A549 (cell line): ENCODE measurements around the gene SLC27A6. TPM values are rescaled to one million over a fixed set of nuclear protein-coding genes. Genes with fewer than 3 reads are reported as not detected.

Experiments used
- ATAC-seq, 2 experiments: fragments of 200-7000 bp in 1 of 2; fragments of >200 bp in 1 of 2; cut with Nextera tagmentation in 1 of 2; cut with Tn5 transposase in 1 of 2; 3 replicates each; pipeline versions ENCODE4 v1.8.0 to v1.9.1; 2018 to 2020; ENCODE audit warnings: mild to moderate bottlenecking in 1 of 2, moderate library complexity in 1 of 2
- CTCF ChIA-PET: fragments of 300-600 bp; sonication (Branson Sonifier 250); formaldehyde crosslinking; extraction: SDS; loops from one replicate; lab custom pipeline; 2021; ENCODE audit warnings: antibody characterized with exemption, inconsistent platforms; lab: Yijun Ruan, JAX
- POLR2A ChIA-PET: fragments of 350-600 bp; formaldehyde crosslinking; extraction: SDS; loops from one replicate; lab custom pipeline; 2021; ENCODE audit warnings: antibody characterized with exemption, inconsistent platforms; lab: Yijun Ruan, JAX
- DNase-seq, 2 experiments: peaks; one replicate each; pipeline versions ENCODE4 v3.0.0 to v3.0.0-alpha.2; 2011 to 2016; ENCODE audit warnings: low read depth in 1 of 2, low spot score in 1 of 2
- FAIRE-seq: peaks from 2 replicates; lab custom pipeline; 2011; peaks lifted over from hg19 to GRCh38; lab: Jason Lieb, UNC
- H3K27ac ChIP-seq, 2 experiments: fragments of >200 bp; sonication (Bioruptor Twin); formaldehyde crosslinking; 3 replicates each; pipeline ENCODE4 v1.5.1; 2016 to 2017
- H3K4me1 ChIP-seq: fragments of >200 bp; sonication (Bioruptor Twin); formaldehyde crosslinking; 3 replicates; pipeline ENCODE4 v1.6.1; 2016
- H3K4me2 ChIP-seq: fragments of >200 bp; sonication (Bioruptor Twin); formaldehyde crosslinking; 3 replicates; pipeline ENCODE4 v1.6.1; 2016
- H3K4me3 ChIP-seq: fragments of >200 bp; sonication (Bioruptor Twin); formaldehyde crosslinking; 3 replicates; pipeline ENCODE4 v1.5.1; 2016
- H3K9me3 ChIP-seq: fragments of >200 bp; sonication (Bioruptor Twin); formaldehyde crosslinking; 3 replicates; pipeline ENCODE4 v1.6.1; 2016
- BCL3 ChIP-seq: fragments of >200 bp; sonication (Bioruptor Twin); formaldehyde crosslinking; IDR thresholded peaks from 3 replicates; pipeline ENCODE4 v1.6.1; 2016
- BHLHE40 ChIP-seq: IDR thresholded peaks from 2 replicates; pipeline ENCODE4 v1.6.1; 2012; ENCODE audit warnings: low read depth, low read length, inconsistent platforms
- CTCF ChIP-seq: fragments of >200 bp; sonication (Bioruptor Twin); formaldehyde crosslinking; IDR thresholded peaks from 3 replicates; pipeline ENCODE4 v1.5.1; 2016
- EHF ChIP-seq: fragments of 250-450 bp; sonication (Bioruptor Pico); IDR thresholded peaks from 2 replicates; pipeline ENCODE4 v1.5.0; 2020; ENCODE audit warnings: mild to moderate bottlenecking
- ESRRA ChIP-seq: fragments of 150-350 bp; IDR thresholded peaks from 2 replicates; pipeline ENCODE4 v1.6.1; 2014; ENCODE audit warnings: mild to moderate bottlenecking, low read length, borderline replicate concordance
- FOSL2 ChIP-seq, 2 experiments: fragments of 450-650 bp in 1 of 2; fragments of >200 bp in 1 of 2; sonication (Bioruptor Twin) in 1 of 2; formaldehyde crosslinking; IDR thresholded peaks; 2 replicates each; pipeline versions ENCODE4 v1.5.0 to v1.6.1; 2016 to 2020; ENCODE audit warnings: mild to moderate bottlenecking in 1 of 2, moderate library complexity in 1 of 2
- HEYL ChIP-seq: fragments of 250-450 bp; sonication (Bioruptor Pico); IDR thresholded peaks from 2 replicates; pipeline ENCODE4 v1.8.0; 2021; ENCODE audit warnings: mild to moderate bottlenecking, moderate library complexity
- HOXA7 ChIP-seq: fragments of 250-450 bp; sonication (Bioruptor Pico); IDR thresholded peaks from 2 replicates; pipeline ENCODE4 v1.5.0; 2020; ENCODE audit warnings: mild to moderate bottlenecking, moderate library complexity
- HOXB5 ChIP-seq: fragments of 250-450 bp; sonication (Bioruptor Pico); IDR thresholded peaks from 2 replicates; pipeline ENCODE4 v1.5.0; 2020; ENCODE audit warnings: mild to moderate bottlenecking, moderate library complexity
- JUN ChIP-seq, 2 experiments: fragments of >200 bp; sonication (Bioruptor Twin); formaldehyde crosslinking; IDR thresholded peaks; 2 replicates in 1 of 2; 3 replicates in 1 of 2; pipeline ENCODE4 v1.6.1; 2016 to 2017
- KDM1A ChIP-seq: fragments of 200-600 bp; sonication (generic); IDR thresholded peaks from 2 replicates; pipeline ENCODE4 v1.6.1; 2016; ENCODE audit warnings: low read depth, mild to moderate bottlenecking
- KDM5A ChIP-seq: fragments of 200-600 bp; sonication (generic); IDR thresholded peaks from 2 replicates; pipeline ENCODE4 v1.6.1; 2016; ENCODE audit warnings: antibody characterized with exemption, mild to moderate bottlenecking
- NPAS2 ChIP-seq: fragments of 250-450 bp; sonication (Bioruptor Pico); IDR thresholded peaks from 2 replicates; pipeline ENCODE4 v1.8.0; 2022; ENCODE audit warnings: mild to moderate bottlenecking, moderate library complexity, borderline replicate concordance
- NR3C1 ChIP-seq: fragments of >200 bp; sonication (Bioruptor Twin); formaldehyde crosslinking; IDR thresholded peaks from 3 replicates; pipeline ENCODE4 v1.6.1; 2017
- PBX3 ChIP-seq: IDR thresholded peaks from 2 replicates; pipeline ENCODE4 v1.6.1; 2012
- RAD21 ChIP-seq, 2 experiments: fragments of >200 bp in 1 of 2; sonication (Bioruptor Twin) in 1 of 2; formaldehyde crosslinking in 1 of 2; IDR thresholded peaks in 1 of 2; conservative IDR thresholded peaks in 1 of 2; 2 replicates in 1 of 2; 3 replicates in 1 of 2; pipeline ENCODE4 v1.6.1; 2012 to 2018; ENCODE audit warnings: inconsistent platforms in 1 of 2
- RARB ChIP-seq: fragments of 250-450 bp; sonication (Bioruptor Pico); IDR thresholded peaks from 2 replicates; pipeline ENCODE4 v1.8.0; 2021; ENCODE audit warnings: mild to moderate bottlenecking, moderate library complexity
- RCOR1 ChIP-seq: fragments of 150-350 bp; IDR thresholded peaks from 2 replicates; pipeline ENCODE4 v1.6.1; 2014; ENCODE audit warnings: antibody characterized with exemption, low read length, low read depth
- RFX5 ChIP-seq: fragments of 450-650 bp; IDR thresholded peaks from 2 replicates; pipeline ENCODE4 v1.7.1; 2014; ENCODE audit warnings: antibody characterized with exemption, mild to moderate bottlenecking, moderate library complexity
- RNF2 ChIP-seq: fragments of 200-600 bp; sonication (generic); IDR thresholded peaks from 2 replicates; pipeline ENCODE4 v1.6.1; 2016; ENCODE audit warnings: low read depth, mild to moderate bottlenecking, antibody characterized with exemption, moderate library complexity, borderline replicate concordance
- SMC3 ChIP-seq: fragments of >200 bp; sonication (Bioruptor Twin); formaldehyde crosslinking; IDR thresholded peaks from 3 replicates; pipeline ENCODE4 v1.6.1; 2018; ENCODE audit warnings: inconsistent platforms
- SREBF2 ChIP-seq: fragments of 450-650 bp; IDR thresholded peaks from 2 replicates; pipeline ENCODE4 v1.6.1; 2014; ENCODE audit warnings: mild to moderate bottlenecking, moderate library complexity
- TFCP2L1 ChIP-seq: fragments of 250-450 bp; sonication (Bioruptor Pico); IDR thresholded peaks from 2 replicates; pipeline ENCODE4 v1.5.0; 2021; ENCODE audit warnings: mild to moderate bottlenecking
- ZC3H11A ChIP-seq: fragments of 450-650 bp; IDR thresholded peaks from 2 replicates; pipeline ENCODE4 v1.6.1; 2014; ENCODE audit warnings: antibody characterized with exemption, mild to moderate bottlenecking
- ZFP36 ChIP-seq: fragments of 450-650 bp; IDR thresholded peaks from 2 replicates; pipeline ENCODE4 v1.6.1; 2014; ENCODE audit warnings: borderline replicate concordance; ENCODE audit not compliant: partially characterized antibody
- WGBS: methylation state at CpG from one replicate; pipeline ENCODE4 v1.1.6; 2017; ENCODE audit errors: missing lambda C conversion rate; 5-methylcytosine and 5-hydroxymethylcytosine counted together
- polyA plus RNA-seq, 4 experiments: library from polyadenylated mRNA; depleted of rRNA in 3 of 4; stranded (reverse); fragments of >200 nt; fragmentation: RNase III in 1 of 4; extraction: RNeasy Plus Mini Kit Qiagen cat#74134 plus additional on column Dnase treatment in 1 of 4; gene quantifications; 2 replicates in 3 of 4; 3 replicates in 1 of 4; pipeline ENCODE4 v1.2.3, GENCODE V29; 2011 to 2017

SLC27A6 gene
- polyA plus RNA-seq, 2 of the 4 experiments (the other 2 are of a cell fraction), result 0.05 TPM; not detected in 1

- no peak overlapping the region for H3K27ac ChIP-seq
- WGBS, result 58% methylated on average over 23 of the region's 24 CpGs
- H3K4me1 ChIP-seq, result no peaks in the 10 kb centered on the region
- CTCF ChIA-PET, result no interaction called here
- ATAC-seq, result peak; percentile 27 to 61; a peak in 3 of 6 replicates
- no peak for TF ChIP-seq SREBF2
- no peak for TF ChIP-seq ZC3H11A
- no peak for TF ChIP-seq FOSL2 (IDR thresholded peaks at IDR 0.05)
- TF ChIP-seq FOSL2 (CRISPR knock-in tag; IDR thresholded peaks at IDR 0.05), result no peak
- TF ChIP-seq EHF (CRISPR knock-in tag), result no peak
- no peak for TF ChIP-seq ESRRA
- TF ChIP-seq RCOR1, result no peak
- no peak for TF ChIP-seq ZFP36
- no peak for TF ChIP-seq RFX5
- TF ChIP-seq NR3C1, result no peak
- H3K4me3 ChIP-seq, result peak overlapping the region; percentile 41
- no peaks in the 10 kb centered on the region for H3K9me3 ChIP-seq
- H3K4me2 ChIP-seq, result peak overlapping the region; percentile 93
- POLR2A ChIA-PET, result no interaction called here
- no peak for FAIRE-seq
- no peak for DNase-seq
These were observed 482 bp downstream of the SLC27A6 start for GRCh38 chr5:128965638-128966302.

- no peak overlapping the region for H3K4me3 ChIP-seq
- TF ChIP-seq JUN (IDR thresholded peaks at IDR 0.05) (no peak), HOXA7 (CRISPR knock-in tag) (no peak), PBX3 (no peak), BHLHE40 (no peak), RCOR1 (no peak), HOXB5 (no peak), SMC3 (no peak), RFX5 (no peak), SREBF2 (no peak), ZC3H11A (no peak), RAD21 (conservative IDR thresholded peaks at IDR 0.05 in 1 of 2, IDR thresholded peaks at IDR 0.05 in 1 of 2) (no peak), NPAS2 (CRISPR knock-in tag) (no peak)
- TF ChIP-seq, all 56 proteins: peak for 0
- Histone ChIP-seq H3K4me2 (no peak overlapping the region), H3K27ac (no peak overlapping the region), H3K9me3 (no peaks in the 10 kb centered on the region), H3K4me1 (no peaks in the 10 kb centered on the region)
- 65% methylated on average over 12 of the region's 12 CpGs for WGBS
- ATAC-seq (peak in 1 of 2 experiments; percentile 31; a peak in 2 of 6 replicates), DNase-seq (no peak), FAIRE-seq (no peak)
- POLR2A ChIA-PET, result no interaction called here
- CTCF ChIA-PET, result no interaction called here
These were observed 1.1 kb downstream of the SLC27A6 start for GRCh38 chr5:128966375-128966774.

GRCh38 chr5:128966846-128967245 lies 1.6 kb downstream of the SLC27A6 start:
- FAIRE-seq (no peak), ATAC-seq (no peak), DNase-seq (no peak)
- no peaks in the 10 kb centered on the region for H3K4me1 ChIP-seq
- CTCF ChIA-PET, result no interaction called here
- TF ChIP-seq CTCF (no peak), TFCP2L1 (CRISPR knock-in tag) (no peak), FOSL2 (IDR thresholded peaks at IDR 0.05) (no peak), FOSL2 (CRISPR knock-in tag; IDR thresholded peaks at IDR 0.05) (no peak), BCL3 (no peak), ZC3H11A (no peak), RNF2 (no peak), KDM1A (no peak), HEYL (CRISPR knock-in tag) (no peak), KDM5A (no peak), RARB (CRISPR knock-in tag) (no peak)
- WGBS, result 40% methylated on average over 3 of the region's 3 CpGs
- no peak overlapping the region for H3K4me2 ChIP-seq
- H3K4me3 ChIP-seq, result no peak overlapping the region
- H3K27ac ChIP-seq, result no peak overlapping the region
- POLR2A ChIA-PET, result no interaction called here
- no peaks in the 10 kb centered on the region for H3K9me3 ChIP-seq
